Endodermal cell (in vitro differentiated cells): Measurements from ENCODE around the gene DNAH9. TPM values are rescaled to one million over a fixed set of nuclear protein-coding genes. Genes with fewer than 3 reads are reported as not detected.
"Not testable (repeated sequence)": the region's sequence is repeated elsewhere in the genome, so short reads cannot be mapped to it uniquely, and the experiment has no call there.

Experiments used
- DNase-seq: peaks from one replicate; pipeline ENCODE4 v3.0.0-alpha.2; 2017
- H3K27ac ChIP-seq: 2 replicates; pipeline ENCODE4 v1.5.1; 2013; ENCODE audit warnings: mild to moderate bottlenecking, low read depth, low read length, moderate library complexity
- H3K27me3 ChIP-seq: 2 replicates; pipeline ENCODE4 v1.6.1; 2013; ENCODE audit warnings: mild to moderate bottlenecking, low read length, moderate library complexity; ENCODE audit not compliant: insufficient read depth, control insufficient read depth, poor library complexity, severe bottlenecking
- H3K36me3 ChIP-seq: 2 replicates; pipeline ENCODE4 v1.7.0; 2013; ENCODE audit warnings: mild to moderate bottlenecking, low read length, moderate library complexity; ENCODE audit not compliant: control insufficient read depth, insufficient read depth
- H3K4me1 ChIP-seq: one replicate; pipeline ENCODE4 v1.7.0; 2013; ENCODE audit warnings: low read length; ENCODE audit not compliant: control insufficient read depth, insufficient read depth
- H3K4me3 ChIP-seq: 2 replicates; pipeline ENCODE4 v1.5.1; 2013; ENCODE audit warnings: mild to moderate bottlenecking, low read length, moderate library complexity
- H3K9ac ChIP-seq: 2 replicates; pipeline ENCODE4 v1.6.1; 2013; ENCODE audit warnings: mild to moderate bottlenecking, low read length, moderate library complexity; ENCODE audit not compliant: poor library complexity, severe bottlenecking; ENCODE audit errors: extremely low read depth
- H3K9me3 ChIP-seq: 2 replicates; pipeline ENCODE4 v1.6.1; 2013; ENCODE audit warnings: mild to moderate bottlenecking, low read length, moderate library complexity; ENCODE audit not compliant: control insufficient read depth
- H3K27ac Mint-ChIP-seq: 2 replicates; pipeline ENCODE4 v1.8.0; 2020; ENCODE audit warnings: mixed read lengths
- H3K27me3 Mint-ChIP-seq: 2 replicates; pipeline ENCODE4 v1.8.0; 2021; ENCODE audit warnings: mild to moderate bottlenecking, mixed read lengths; ENCODE audit not compliant: insufficient read depth
- H3K36me3 Mint-ChIP-seq: 2 replicates; pipeline ENCODE4 v1.8.0; 2020; ENCODE audit warnings: low read depth, mixed read lengths
- H3K4me1 Mint-ChIP-seq: 2 replicates; pipeline ENCODE4 v1.8.0; 2020; ENCODE audit warnings: mixed read lengths
- H3K4me3 Mint-ChIP-seq: 2 replicates; pipeline ENCODE4 v1.8.0; 2020; ENCODE audit warnings: mild to moderate bottlenecking, moderate library complexity, mixed read lengths
- H3K9me3 Mint-ChIP-seq: 2 replicates; pipeline ENCODE4 v1.8.0; 2020; ENCODE audit warnings: mild to moderate bottlenecking, mixed read lengths
- WGBS, 2 experiments: methylation state at CpG; one replicate each; pipeline versions ENCODE4 v1.1.5 to v1.1.7; 2013; ENCODE audit warnings: missing lambda C conversion rate in 2 of 2, mixed read lengths in 1 of 2; ENCODE audit not compliant: insufficient coverage in 1 of 2, insufficient read length in 1 of 2; 5-methylcytosine and 5-hydroxymethylcytosine counted together
- total RNA-seq, 2 donors: library from RNA; stranded (reverse); fragmentation: NEBNext Ultra II Directional in 1 of 2; extraction: Animal tissue kit (Norgen Biotek cat#: 25700) in 1 of 2; gene quantifications; 2 replicates in 1 of 2; 3 replicates in 1 of 2; pipeline ENCODE4 v1.2.1, GENCODE V29; 2021
- TF ChIP-seq, protein P1 (sequence below): fragments of 200-600 bp; sonication (generic); conservative IDR thresholded peaks from 2 replicates; pipeline ENCODE4 v1.5.0; 2021; ENCODE audit warnings: antibody characterized with exemption, mild to moderate bottlenecking

The DNAH9 gene
- total RNA-seq, 2 donors from 2014 or later: 0.64 to 1.2 TPM

DNA sequence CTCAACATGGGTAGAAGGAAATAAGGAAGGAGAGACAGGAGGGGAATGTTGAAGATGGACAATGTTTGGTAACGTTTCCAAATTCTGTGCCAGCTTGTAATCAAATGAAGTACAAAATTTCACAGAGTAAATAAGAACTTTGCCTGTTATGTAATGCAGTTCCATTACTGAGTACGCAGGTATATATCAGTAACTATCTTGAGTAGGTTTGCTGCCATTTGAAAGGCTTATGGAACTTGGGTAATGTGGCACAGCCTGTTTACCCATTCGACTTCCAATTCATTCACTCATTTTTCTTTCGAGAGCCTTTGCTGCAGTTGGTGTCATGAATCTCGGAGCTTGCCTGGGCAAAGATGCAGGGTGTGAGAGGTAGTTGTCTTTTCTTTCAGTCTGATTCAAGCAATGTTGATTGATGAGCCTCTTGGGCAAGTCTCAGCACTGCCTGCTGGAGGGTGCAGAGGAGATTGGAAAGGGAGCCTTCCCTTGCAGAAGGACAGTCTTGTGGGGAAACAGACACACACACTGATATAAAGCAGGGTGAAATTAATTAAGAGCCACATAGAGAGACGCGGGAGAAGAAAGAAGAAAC lies 345.6 kb downstream of the DNAH9 start:
- WGBS, 2 experiments: 90 to 100% methylated on average over 3 to 7 of the region's 7 CpGs
- Histone ChIP-seq H3K9ac (no peak overlapping the region), H3K27me3 (no peaks in the 10 kb centered on the region), H3K27ac (no peak overlapping the region), H3K36me3 (no peaks in the 10 kb centered on the region), H3K4me3 (no peak overlapping the region), H3K9me3 (no peaks in the 10 kb centered on the region), H3K4me1 (peaks cover 7% of the 10 kb centered on the region)
- H3K4me1 Mint-ChIP-seq: peaks cover 21% of the 10 kb centered on the region
- DNase-seq: no peak
- peaks cover 7% of the 10 kb centered on the region for H3K36me3 Mint-ChIP-seq
- H3K27me3 Mint-ChIP-seq: no peaks in the 10 kb centered on the region
- H3K27ac Mint-ChIP-seq: no peak overlapping the region
- peaks cover 5% of the 10 kb centered on the region for H3K9me3 Mint-ChIP-seq
- H3K4me3 Mint-ChIP-seq: no peak overlapping the region
- TF ChIP-seq, protein P1, sequence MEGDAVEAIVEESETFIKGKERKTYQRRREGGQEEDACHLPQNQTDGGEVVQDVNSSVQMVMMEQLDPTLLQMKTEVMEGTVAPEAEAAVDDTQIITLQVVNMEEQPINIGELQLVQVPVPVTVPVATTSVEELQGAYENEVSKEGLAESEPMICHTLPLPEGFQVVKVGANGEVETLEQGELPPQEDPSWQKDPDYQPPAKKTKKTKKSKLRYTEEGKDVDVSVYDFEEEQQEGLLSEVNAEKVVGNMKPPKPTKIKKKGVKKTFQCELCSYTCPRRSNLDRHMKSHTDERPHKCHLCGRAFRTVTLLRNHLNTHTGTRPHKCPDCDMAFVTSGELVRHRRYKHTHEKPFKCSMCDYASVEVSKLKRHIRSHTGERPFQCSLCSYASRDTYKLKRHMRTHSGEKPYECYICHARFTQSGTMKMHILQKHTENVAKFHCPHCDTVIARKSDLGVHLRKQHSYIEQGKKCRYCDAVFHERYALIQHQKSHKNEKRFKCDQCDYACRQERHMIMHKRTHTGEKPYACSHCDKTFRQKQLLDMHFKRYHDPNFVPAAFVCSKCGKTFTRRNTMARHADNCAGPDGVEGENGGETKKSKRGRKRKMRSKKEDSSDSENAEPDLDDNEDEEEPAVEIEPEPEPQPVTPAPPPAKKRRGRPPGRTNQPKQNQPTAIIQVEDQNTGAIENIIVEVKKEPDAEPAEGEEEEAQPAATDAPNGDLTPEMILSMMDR: no peak

DNA sequence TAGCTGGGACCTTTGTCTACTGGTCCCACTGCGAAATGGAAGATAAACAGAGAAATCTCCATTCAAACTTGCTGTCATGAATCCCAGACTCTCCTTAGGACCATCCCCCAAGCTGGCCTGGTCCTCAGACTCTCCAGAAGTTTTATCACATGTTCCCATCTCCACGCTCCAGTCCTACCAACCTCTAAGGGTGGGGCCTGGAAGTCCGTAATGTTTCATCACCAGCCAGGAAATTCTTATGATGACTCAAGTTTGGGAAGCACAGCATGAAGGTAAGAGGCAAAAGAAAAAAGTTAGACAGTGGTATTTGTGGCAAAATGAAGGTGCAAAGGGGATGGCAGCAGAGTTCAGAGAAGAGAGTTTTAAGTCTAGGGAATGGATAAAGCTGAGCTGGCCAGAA lies 346.3 kb downstream of the DNAH9 start:
- DNase-seq: no peak
- Mint-ChIP-seq H3K36me3 (peaks cover 7% of the 10 kb centered on the region), H3K27me3 (no peaks in the 10 kb centered on the region), H3K27ac (no peak overlapping the region), H3K9me3 (peaks cover 5% of the 10 kb centered on the region), H3K4me3 (no peak overlapping the region), H3K4me1 (peaks cover 25% of the 10 kb centered on the region)
- TF ChIP-seq, protein P1: no peak
- WGBS, 2 experiments: 78 to 89% methylated on average over 1 to 3 of the region's 3 CpGs
- Histone ChIP-seq H3K36me3 (no peaks in the 10 kb centered on the region), H3K9ac (no peak overlapping the region), H3K9me3 (no peaks in the 10 kb centered on the region), H3K27ac (no peak overlapping the region), H3K27me3 (no peaks in the 10 kb centered on the region), H3K4me1 (peaks cover 7% of the 10 kb centered on the region), H3K4me3 (no peak overlapping the region)

DNA sequence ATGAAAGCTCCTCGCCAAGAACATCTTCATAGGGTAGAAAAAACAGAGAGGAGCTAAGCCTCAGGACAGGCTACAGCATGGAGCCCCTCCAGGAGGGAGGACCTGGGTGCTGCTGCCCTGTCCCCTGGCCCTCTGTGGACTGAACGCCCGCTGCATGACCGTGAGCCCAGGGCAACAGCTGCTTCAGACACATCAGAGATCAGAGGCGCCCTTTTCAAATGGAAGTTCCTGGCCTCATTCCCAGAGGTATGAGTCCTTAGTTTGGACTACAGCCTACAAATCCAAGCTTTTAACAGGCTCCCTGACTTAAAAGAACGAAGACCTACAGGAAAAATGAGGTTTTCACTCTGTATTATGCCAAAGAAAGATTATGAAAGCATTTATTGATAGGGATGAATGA lies 350.5 kb downstream of the DNAH9 start:
- TF ChIP-seq, protein P1: no peak
- Mint-ChIP-seq H3K9me3 (peaks cover 17% of the 10 kb centered on the region), H3K4me3 (no peak overlapping the region), H3K27ac (no peak overlapping the region), H3K4me1 (peaks cover 14% of the 10 kb centered on the region), H3K27me3 (no peaks in the 10 kb centered on the region), H3K36me3 (peaks cover 14% of the 10 kb centered on the region)
- H3K4me3 ChIP-seq: no peak overlapping the region
- no peak for DNase-seq
- no peaks in the 10 kb centered on the region for H3K4me1 ChIP-seq
- peaks cover 16% of the 10 kb centered on the region for H3K9me3 ChIP-seq
- no peaks in the 10 kb centered on the region for H3K27me3 ChIP-seq
- no peak overlapping the region for H3K27ac ChIP-seq
- 88 to 91% methylated on average over 6 of the region's 6 CpGs for WGBS, 2 experiments
- no peak overlapping the region for H3K9ac ChIP-seq
- H3K36me3 ChIP-seq: peaks cover 8% of the 10 kb centered on the region

DNA sequence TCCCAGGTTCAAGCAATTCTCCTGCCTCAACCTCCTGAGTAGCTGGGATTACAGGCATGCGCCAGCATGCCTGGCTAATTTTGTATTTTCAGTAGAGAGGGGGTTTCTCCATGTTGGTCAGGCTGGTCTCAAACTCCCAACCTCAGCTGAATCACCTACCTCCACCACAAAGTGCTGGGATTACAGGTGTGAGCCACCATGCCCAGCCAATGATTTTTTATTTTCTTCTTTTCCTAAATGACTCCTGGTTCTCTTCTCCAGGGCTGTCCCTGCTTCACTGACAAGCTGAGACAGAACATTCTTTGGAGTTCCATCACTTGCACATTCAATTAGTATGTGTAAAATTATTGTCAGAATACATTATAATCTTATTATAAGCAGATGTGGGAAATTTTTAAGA lies 351.3 kb downstream of the DNAH9 start:
- no CpG with 5 or more reads among the region's 1 CpG for WGBS, 2 experiments
- not testable (repeated sequence) for H3K27me3 ChIP-seq, H3K4me1 ChIP-seq, H3K27me3 Mint-ChIP-seq, H3K27ac ChIP-seq, H3K36me3 ChIP-seq, H3K27ac Mint-ChIP-seq, H3K4me3 Mint-ChIP-seq, H3K4me1 Mint-ChIP-seq, DNase-seq, H3K9ac ChIP-seq, H3K4me3 ChIP-seq
- peaks cover 24% of the 10 kb centered on the region for H3K9me3 ChIP-seq
- H3K36me3 Mint-ChIP-seq: peaks cover 18% of the 10 kb centered on the region
- peaks cover 25% of the 10 kb centered on the region for H3K9me3 Mint-ChIP-seq
